HL-60 (cell line): ENCODE data around the gene MYNN.

ENCODE experiments used
- POLR2AphosphoS5 ChIP-seq: IDR thresholded peaks from 2 replicates; pipeline ENCODE4 v1.6.1; 2012; ENCODE audit warnings: low read depth
- TF ChIP-seq, protein P1 (sequence below): IDR thresholded peaks from one replicate; pipeline ENCODE4 v1.5.1; 2011; ENCODE audit warnings: low read length, control low read depth, inconsistent platforms; ENCODE audit not compliant: insufficient read depth
- TF ChIP-seq, protein P2 (sequence below): IDR thresholded peaks from 2 replicates; pipeline ENCODE4 v1.6.1; 2012; ENCODE audit warnings: low read depth; ENCODE audit not compliant: insufficient replicate concordance

DNA sequence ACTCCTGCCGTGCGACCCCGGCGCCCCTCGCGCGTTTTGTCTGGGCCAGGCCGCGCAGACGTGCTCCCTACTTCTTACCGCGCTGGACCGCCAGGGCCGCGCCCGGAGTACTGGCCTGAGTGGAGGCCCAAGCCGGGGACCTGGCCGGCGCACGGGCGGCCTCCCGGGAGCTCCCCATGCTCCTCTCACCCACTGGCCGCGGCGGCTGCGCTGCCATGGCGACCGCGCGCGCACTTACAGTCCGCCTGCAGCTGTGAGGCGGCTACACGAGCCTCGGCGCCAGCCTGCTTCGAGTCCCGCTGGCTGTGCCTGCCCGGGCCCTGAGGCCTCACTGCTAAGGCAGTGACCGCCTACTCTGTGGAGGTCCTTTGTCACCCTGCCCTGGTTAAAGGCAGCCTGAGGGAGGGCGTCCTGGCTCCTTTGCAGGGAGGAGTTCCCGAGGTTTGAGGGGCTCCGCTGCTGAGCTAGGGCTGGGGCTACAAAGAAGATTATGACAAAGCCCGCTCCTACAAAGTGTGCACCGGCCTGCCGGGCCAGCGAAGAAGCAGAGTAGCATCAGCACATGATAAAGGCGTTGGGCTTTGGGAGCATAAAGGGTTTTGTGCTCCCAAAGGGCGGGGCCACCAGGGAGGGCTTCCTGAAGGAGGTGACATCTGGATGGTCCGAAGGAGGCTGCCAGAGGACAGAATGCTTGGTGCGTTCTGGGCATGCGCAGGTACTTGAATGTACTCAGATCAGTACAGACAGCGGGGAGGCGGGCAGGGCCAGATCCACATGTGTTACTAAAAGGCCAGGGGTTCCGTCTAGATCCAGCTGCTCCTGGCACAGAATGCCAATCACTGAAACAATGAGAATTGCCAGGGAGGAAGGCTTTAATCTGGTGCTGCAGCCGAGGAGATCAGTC, 39.4 kb downstream of the MYNN start, which contains the start of the genes LRRC34 and LRRIQ4:
- TF ChIP-seq, protein P1, sequence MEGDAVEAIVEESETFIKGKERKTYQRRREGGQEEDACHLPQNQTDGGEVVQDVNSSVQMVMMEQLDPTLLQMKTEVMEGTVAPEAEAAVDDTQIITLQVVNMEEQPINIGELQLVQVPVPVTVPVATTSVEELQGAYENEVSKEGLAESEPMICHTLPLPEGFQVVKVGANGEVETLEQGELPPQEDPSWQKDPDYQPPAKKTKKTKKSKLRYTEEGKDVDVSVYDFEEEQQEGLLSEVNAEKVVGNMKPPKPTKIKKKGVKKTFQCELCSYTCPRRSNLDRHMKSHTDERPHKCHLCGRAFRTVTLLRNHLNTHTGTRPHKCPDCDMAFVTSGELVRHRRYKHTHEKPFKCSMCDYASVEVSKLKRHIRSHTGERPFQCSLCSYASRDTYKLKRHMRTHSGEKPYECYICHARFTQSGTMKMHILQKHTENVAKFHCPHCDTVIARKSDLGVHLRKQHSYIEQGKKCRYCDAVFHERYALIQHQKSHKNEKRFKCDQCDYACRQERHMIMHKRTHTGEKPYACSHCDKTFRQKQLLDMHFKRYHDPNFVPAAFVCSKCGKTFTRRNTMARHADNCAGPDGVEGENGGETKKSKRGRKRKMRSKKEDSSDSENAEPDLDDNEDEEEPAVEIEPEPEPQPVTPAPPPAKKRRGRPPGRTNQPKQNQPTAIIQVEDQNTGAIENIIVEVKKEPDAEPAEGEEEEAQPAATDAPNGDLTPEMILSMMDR: no peak
- TF ChIP-seq POLR2AphosphoS5: peak; percentile 37
- TF ChIP-seq, protein P2, sequence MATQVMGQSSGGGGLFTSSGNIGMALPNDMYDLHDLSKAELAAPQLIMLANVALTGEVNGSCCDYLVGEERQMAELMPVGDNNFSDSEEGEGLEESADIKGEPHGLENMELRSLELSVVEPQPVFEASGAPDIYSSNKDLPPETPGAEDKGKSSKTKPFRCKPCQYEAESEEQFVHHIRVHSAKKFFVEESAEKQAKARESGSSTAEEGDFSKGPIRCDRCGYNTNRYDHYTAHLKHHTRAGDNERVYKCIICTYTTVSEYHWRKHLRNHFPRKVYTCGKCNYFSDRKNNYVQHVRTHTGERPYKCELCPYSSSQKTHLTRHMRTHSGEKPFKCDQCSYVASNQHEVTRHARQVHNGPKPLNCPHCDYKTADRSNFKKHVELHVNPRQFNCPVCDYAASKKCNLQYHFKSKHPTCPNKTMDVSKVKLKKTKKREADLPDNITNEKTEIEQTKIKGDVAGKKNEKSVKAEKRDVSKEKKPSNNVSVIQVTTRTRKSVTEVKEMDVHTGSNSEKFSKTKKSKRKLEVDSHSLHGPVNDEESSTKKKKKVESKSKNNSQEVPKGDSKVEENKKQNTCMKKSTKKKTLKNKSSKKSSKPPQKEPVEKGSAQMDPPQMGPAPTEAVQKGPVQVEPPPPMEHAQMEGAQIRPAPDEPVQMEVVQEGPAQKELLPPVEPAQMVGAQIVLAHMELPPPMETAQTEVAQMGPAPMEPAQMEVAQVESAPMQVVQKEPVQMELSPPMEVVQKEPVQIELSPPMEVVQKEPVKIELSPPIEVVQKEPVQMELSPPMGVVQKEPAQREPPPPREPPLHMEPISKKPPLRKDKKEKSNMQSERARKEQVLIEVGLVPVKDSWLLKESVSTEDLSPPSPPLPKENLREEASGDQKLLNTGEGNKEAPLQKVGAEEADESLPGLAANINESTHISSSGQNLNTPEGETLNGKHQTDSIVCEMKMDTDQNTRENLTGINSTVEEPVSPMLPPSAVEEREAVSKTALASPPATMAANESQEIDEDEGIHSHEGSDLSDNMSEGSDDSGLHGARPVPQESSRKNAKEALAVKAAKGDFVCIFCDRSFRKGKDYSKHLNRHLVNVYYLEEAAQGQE: no peak
